ENCODE results near the gene FOXL3.

Gene FOXL3

DNA sequence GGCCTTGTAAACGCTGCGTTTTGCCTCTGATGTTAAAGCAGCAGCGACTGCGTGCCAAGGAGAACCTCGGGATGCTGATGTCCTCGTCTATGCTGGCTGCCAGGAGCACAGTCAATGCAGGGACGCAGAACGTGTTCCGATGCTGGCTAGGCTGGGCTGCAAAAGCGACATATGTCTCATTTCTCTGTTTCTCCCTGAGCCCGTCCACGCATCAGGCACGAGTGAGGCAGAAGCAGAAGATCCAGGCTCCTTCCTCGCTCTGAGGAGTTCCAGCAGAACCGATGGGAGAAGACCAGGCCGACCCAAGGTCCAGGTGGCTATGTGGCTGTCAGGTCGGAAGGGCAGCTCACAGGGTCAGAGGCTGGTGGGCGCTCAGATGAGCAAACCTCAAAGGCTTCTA, 3.7 kb upstream of the FOXL3 start:
- TF ChIP-seq BHLHE40 (IDR thresholded peaks at IDR 0.05; ENCODE audit: borderline replicate concordance) (no peak), ARNT (IDR thresholded peaks at IDR 0.05) (no peak), ELF4 (IDR thresholded peaks at IDR 0.05) (no peak), CTBP1 (IDR thresholded peaks at IDR 0.05; ENCODE audit: borderline replicate concordance) (no peak), FOXM1 (IDR thresholded peaks at IDR 0.05; ENCODE audit: borderline replicate concordance) (no peak), HDGF (IDR thresholded peaks at IDR 0.05; ENCODE audit: borderline replicate concordance) (no peak), SP1 (IDR thresholded peaks at IDR 0.05) (no peak), FOXK2 (IDR thresholded peaks at IDR 0.05) (no peak), FOXA1 (IDR thresholded peaks at IDR 0.05) (no peak), NFRKB (IDR thresholded peaks at IDR 0.05) (no peak), LEF1 (IDR thresholded peaks at IDR 0.05; ENCODE audit: borderline replicate concordance) (no peak), SUZ12 (IDR thresholded peaks at IDR 0.05) (no peak), TARDBP (IDR thresholded peaks at IDR 0.05) (no peak), ZNF384 (IDR thresholded peaks at IDR 0.05) (no peak), L3MBTL2 (conservative IDR thresholded peaks at IDR 0.05) (no peak)
- TF ChIP-seq, protein P1, sequence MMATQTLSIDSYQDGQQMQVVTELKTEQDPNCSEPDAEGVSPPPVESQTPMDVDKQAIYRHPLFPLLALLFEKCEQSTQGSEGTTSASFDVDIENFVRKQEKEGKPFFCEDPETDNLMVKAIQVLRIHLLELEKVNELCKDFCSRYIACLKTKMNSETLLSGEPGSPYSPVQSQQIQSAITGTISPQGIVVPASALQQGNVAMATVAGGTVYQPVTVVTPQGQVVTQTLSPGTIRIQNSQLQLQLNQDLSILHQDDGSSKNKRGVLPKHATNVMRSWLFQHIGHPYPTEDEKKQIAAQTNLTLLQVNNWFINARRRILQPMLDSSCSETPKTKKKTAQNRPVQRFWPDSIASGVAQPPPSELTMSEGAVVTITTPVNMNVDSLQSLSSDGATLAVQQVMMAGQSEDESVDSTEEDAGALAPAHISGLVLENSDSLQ (IDR thresholded peaks at IDR 0.05), result no peak
- ChIA-PET CTCF (no interaction called here), POLR2A (no interaction called here)
- no peak for DNase-seq (ENCODE audit: extremely low spot score)

DNA sequence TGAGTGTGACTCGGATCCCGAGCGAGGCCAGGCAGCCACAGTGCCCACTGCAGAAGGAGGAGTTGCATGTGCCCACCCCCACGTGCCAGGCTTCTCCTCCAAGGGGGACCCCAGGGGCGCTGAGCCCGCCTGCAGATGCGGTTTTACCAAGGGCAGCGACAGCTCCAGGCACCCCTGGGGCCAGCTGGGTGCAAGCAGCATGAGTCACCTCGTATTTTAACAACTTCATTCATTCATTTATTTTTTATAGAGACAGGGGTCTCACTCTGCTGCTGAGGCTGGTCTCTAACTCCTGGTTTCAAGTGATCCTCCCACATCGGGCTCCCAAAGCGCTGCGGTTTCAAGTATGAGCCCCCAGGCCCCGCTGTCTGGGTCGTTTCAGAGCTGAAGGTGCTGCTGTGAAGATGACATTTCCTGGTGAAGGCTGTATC, 1.3 kb upstream of the FOXL3 start:
- no peak for DNase-seq (ENCODE audit: extremely low spot score)
- no peak for TF ChIP-seq ELF4 (IDR thresholded peaks at IDR 0.05)
- TF ChIP-seq SP1 (IDR thresholded peaks at IDR 0.05), result no peak
- POLR2A ChIA-PET, result no interaction called here
- CTCF ChIA-PET, result no interaction called here

DNA sequence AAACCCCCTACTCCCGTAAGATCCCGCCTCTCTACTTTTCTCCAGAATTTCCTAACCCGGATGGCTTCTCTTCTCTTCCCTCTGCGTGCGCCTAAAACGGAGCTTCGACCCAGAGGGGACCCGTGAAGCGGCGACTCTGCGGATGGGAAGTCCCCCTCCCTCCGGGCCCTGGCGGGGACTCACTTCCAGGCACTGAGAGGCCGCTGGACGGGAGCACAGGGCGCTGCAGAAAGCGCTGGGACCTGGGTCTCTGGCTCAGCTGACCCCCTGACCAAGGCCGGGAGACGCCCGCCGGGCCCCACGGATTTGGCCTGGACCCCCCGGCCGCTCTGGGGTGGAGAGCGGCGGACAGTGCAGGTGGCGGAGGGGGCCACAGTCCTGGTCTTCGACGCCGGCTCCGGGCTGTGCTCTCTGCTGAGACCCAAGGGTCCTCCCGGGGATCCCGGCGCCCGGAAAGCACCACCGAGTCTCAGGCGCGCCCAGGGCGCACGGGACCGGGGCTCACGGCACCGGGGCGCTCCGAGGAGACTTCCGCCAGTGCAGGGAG, 688 bp upstream of the FOXL3 start:
- DNase-seq (ENCODE audit: extremely low spot score), result no peak
- TF ChIP-seq FOXK2 (IDR thresholded peaks at IDR 0.05), result no peak
- TF ChIP-seq SUZ12 (IDR thresholded peaks at IDR 0.05), result no peak
- TF ChIP-seq CTBP1 (IDR thresholded peaks at IDR 0.05; ENCODE audit: borderline replicate concordance), result no peak
- TF ChIP-seq LEF1 (IDR thresholded peaks at IDR 0.05; ENCODE audit: borderline replicate concordance), result no peak
- ChIA-PET POLR2A (no interaction called here), CTCF (no interaction called here)

DNA sequence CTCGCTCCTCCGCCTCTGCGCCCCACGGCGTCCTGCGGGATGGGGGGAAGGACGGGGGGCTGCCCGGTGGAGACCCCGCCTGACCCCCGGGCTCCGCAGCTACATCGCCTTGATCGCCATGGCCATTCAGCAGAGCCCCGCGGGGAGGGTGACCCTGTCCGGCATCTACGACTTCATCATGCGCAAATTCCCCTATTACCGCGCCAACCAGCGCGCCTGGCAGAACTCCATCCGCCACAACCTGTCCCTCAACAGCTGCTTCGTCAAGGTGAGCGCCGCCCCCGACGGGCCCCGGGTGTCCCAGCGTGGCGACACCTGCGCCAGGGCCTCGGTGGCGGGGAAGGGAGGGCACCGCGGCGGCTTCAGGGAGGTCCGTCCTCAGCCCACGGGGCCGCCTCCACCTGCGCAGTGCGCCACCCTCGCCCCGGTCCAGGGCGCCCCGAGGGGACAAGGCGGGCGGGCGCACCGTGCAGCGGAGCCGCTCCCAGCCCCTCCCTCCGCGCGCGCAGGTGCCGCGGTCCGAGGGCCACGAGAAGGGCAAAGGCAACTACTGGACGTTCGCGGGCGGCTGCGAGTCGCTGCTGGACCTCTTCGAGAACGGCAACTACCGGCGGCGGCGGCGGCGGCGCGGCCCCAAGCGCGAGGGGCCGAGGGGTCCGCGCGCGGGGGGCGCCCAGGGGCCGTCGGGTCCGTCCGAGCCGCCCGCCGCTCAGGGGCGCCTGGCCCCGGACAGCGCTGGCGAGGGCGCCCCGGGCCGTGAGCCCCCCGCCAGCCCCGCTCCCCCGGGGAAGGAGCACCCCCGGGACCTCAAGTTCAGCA, 793 bp downstream of the FOXL3 start:
- no peak for TF ChIP-seq BHLHE40 (IDR thresholded peaks at IDR 0.05; ENCODE audit: borderline replicate concordance)
- TF ChIP-seq FOXM1 (IDR thresholded peaks at IDR 0.05; ENCODE audit: borderline replicate concordance), result no peak
- TF ChIP-seq LEF1 (IDR thresholded peaks at IDR 0.05; ENCODE audit: borderline replicate concordance), result no peak
- no peak for TF ChIP-seq NFRKB (IDR thresholded peaks at IDR 0.05)
- TF ChIP-seq, protein P1 (IDR thresholded peaks at IDR 0.05), result no peak
- TF ChIP-seq FOXK2 (IDR thresholded peaks at IDR 0.05), result no peak
- TF ChIP-seq HDGF (IDR thresholded peaks at IDR 0.05; ENCODE audit: borderline replicate concordance), result no peak
- TF ChIP-seq ZNF384 (IDR thresholded peaks at IDR 0.05), result no peak
- no peak for TF ChIP-seq L3MBTL2 (conservative IDR thresholded peaks at IDR 0.05)
- TF ChIP-seq ARNT (IDR thresholded peaks at IDR 0.05), result no peak
- no peak for TF ChIP-seq CTBP1 (IDR thresholded peaks at IDR 0.05; ENCODE audit: borderline replicate concordance)
- TF ChIP-seq SP1 (IDR thresholded peaks at IDR 0.05), result no peak
- TF ChIP-seq FOXA1 (IDR thresholded peaks at IDR 0.05), result no peak
- TF ChIP-seq TARDBP (IDR thresholded peaks at IDR 0.05), result no peak
- no peak for TF ChIP-seq ELF4 (IDR thresholded peaks at IDR 0.05)
- no peak for TF ChIP-seq SUZ12 (IDR thresholded peaks at IDR 0.05)
- ChIA-PET POLR2A (no interaction called here), CTCF (no interaction called here)
- DNase-seq (ENCODE audit: extremely low spot score), result no peak

DNA sequence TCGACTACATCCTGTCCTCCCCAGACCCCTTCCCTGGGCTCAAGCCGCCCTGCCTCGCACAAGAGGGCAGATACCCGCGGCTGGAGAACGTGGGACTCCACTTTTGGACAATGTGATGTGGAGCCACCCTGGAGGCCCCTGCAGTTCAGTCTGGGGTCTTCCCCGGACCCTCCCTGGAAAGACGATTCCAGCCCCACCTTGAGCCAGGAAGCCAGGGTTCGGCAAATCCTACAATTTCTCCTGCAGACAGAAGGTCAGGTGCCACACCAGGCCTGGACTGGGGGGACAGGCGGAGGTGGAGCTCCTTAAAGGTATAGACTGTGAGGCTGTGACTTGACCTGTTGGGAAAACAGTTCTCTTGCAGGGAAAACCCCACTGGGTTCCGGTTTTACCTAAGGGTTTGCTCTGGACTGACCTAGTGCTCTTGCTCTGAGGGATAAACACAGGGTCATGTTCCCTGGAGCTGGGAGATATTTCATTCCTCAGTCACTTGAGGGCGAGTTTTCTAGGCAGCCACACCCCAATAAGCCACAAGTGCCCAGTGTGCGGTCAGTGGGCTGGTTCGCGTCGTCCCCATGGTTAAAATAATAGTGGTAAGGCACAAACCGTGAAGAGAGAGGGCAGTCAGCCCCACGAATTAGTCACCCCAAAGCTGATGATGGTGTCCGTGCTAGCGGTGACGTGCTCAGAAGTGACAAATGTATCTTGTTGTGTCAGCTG, 1.6 kb downstream of the FOXL3 start:
- POLR2A ChIA-PET, result no interaction called here
- TF ChIP-seq FOXK2 (IDR thresholded peaks at IDR 0.05) (no peak), ZNF384 (IDR thresholded peaks at IDR 0.05) (no peak), SP1 (IDR thresholded peaks at IDR 0.05) (no peak), LEF1 (IDR thresholded peaks at IDR 0.05; ENCODE audit: borderline replicate concordance) (no peak), TARDBP (IDR thresholded peaks at IDR 0.05) (no peak), CTBP1 (IDR thresholded peaks at IDR 0.05; ENCODE audit: borderline replicate concordance) (no peak), FOXM1 (IDR thresholded peaks at IDR 0.05; ENCODE audit: borderline replicate concordance) (no peak), SUZ12 (IDR thresholded peaks at IDR 0.05) (no peak), NFRKB (IDR thresholded peaks at IDR 0.05) (no peak)
- DNase-seq (ENCODE audit: extremely low spot score), result no peak
- CTCF ChIA-PET, result no interaction called here

DNA sequence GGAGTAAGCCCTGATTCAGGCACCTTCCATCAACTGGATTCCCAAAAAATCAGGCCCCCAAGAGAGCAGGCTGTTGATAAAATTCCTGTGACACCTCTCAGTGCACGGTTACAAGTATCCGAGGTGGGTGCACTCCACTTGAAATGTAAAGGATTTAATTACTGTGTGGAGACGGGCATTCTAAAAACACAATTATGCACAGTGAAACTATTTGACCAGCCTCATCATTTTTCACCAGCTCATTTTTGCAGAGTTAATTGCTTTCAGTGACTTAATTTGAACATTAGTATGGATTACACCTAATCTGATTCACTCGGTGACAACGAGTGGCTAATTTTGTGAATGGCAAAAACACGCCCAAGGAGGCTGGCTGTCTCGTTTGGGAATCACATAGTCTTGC, 2.3 kb downstream of the FOXL3 start:
- CTCF ChIA-PET, result no interaction called here
- TF ChIP-seq ZNF384 (IDR thresholded peaks at IDR 0.05) (no peak), FOXA1 (IDR thresholded peaks at IDR 0.05) (no peak)
- DNase-seq (ENCODE audit: extremely low spot score), result no peak
- POLR2A ChIA-PET, result no interaction called here

DNA sequence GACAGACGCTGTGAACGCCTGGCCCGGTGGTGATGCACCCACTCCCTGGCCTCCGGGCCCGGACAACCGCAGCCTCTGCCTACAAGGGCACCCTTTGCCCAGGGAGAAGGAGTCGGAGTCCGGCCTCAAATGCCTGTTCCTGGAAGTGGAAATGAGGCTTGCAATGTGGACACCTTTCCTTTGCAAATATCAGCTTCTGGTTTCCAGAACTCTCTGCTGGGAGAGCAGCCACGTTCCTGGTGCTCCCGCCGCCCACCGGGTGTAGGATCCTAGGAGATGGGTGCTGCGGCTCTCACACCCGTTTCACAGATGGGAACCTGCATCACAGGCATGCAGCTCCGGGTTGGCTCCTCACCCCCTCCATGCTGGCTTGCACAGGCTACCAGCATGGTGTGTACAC, 2.9 kb downstream of the FOXL3 start:
- CTCF ChIA-PET, result no interaction called here
- no peak for TF ChIP-seq LEF1 (IDR thresholded peaks at IDR 0.05; ENCODE audit: borderline replicate concordance)
- no peak for TF ChIP-seq BHLHE40 (IDR thresholded peaks at IDR 0.05; ENCODE audit: borderline replicate concordance)
- no peak for TF ChIP-seq SUZ12 (IDR thresholded peaks at IDR 0.05)
- no peak for TF ChIP-seq ARNT (IDR thresholded peaks at IDR 0.05)
- TF ChIP-seq ELF4 (IDR thresholded peaks at IDR 0.05), result no peak
- TF ChIP-seq HDGF (IDR thresholded peaks at IDR 0.05; ENCODE audit: borderline replicate concordance), result no peak
- no peak for TF ChIP-seq ZNF384 (IDR thresholded peaks at IDR 0.05)
- no peak for TF ChIP-seq FOXA1 (IDR thresholded peaks at IDR 0.05)
- TF ChIP-seq FOXK2 (IDR thresholded peaks at IDR 0.05), result no peak
- no peak for TF ChIP-seq L3MBTL2 (conservative IDR thresholded peaks at IDR 0.05)
- TF ChIP-seq FOXM1 (IDR thresholded peaks at IDR 0.05; ENCODE audit: borderline replicate concordance), result no peak
- TF ChIP-seq TARDBP (IDR thresholded peaks at IDR 0.05), result no peak
- TF ChIP-seq, protein P1 (IDR thresholded peaks at IDR 0.05), result no peak
- no peak for TF ChIP-seq NFRKB (IDR thresholded peaks at IDR 0.05)
- TF ChIP-seq SP1 (IDR thresholded peaks at IDR 0.05), result no peak
- no peak for TF ChIP-seq CTBP1 (IDR thresholded peaks at IDR 0.05; ENCODE audit: borderline replicate concordance)

More for the DNA sequence above, 2.9 kb downstream of the FOXL3 start:
- no peak for DNase-seq (ENCODE audit: extremely low spot score)
- POLR2A ChIA-PET, result no interaction called here

Measured in HEK293T (cell line).